Liver (tissue), 3 donors: ENCODE data around the gene TMEM222.

ENCODE experiments used
- CTCF ChIP-seq: fragments of 150-350 bp; IDR thresholded peaks from 2 replicates; pipeline ENCODE4 v1.5.1; 2017; ENCODE audit warnings: improper control_type of control experiment, low read depth, low read length; ENCODE audit not compliant: missing input control
- EGR1 ChIP-seq, 2 donors: IDR thresholded peaks; 2 replicates each; pipeline ENCODE4 v1.6.1; 2016 to 2018; ENCODE audit warnings: antibody characterized with exemption in 2 of 2, low read depth in 2 of 2
- FOXA1 ChIP-seq: IDR thresholded peaks from 2 replicates; pipeline ENCODE4 v1.6.1; 2016; ENCODE audit warnings: antibody characterized with exemption
- HNF4A ChIP-seq, 2 donors: conservative IDR thresholded peaks; 2 replicates each; pipeline ENCODE4 v1.6.1; 2016; ENCODE audit warnings: antibody characterized with exemption in 2 of 2, mild to moderate bottlenecking in 2 of 2
- REST ChIP-seq: IDR thresholded peaks from 2 replicates; pipeline ENCODE4 v1.6.1; 2016; ENCODE audit warnings: antibody characterized with exemption, mild to moderate bottlenecking
- SP1 ChIP-seq: IDR thresholded peaks from 2 replicates; pipeline ENCODE4 v1.6.1; 2018; ENCODE audit warnings: antibody characterized with exemption, mild to moderate bottlenecking
- TAF1 ChIP-seq: conservative IDR thresholded peaks from 2 replicates; pipeline ENCODE4 v1.6.1; 2016; ENCODE audit warnings: antibody characterized with exemption, mild to moderate bottlenecking
- YY1 ChIP-seq: IDR thresholded peaks from 2 replicates; pipeline ENCODE4 v1.6.1; 2016; ENCODE audit warnings: antibody characterized with exemption, mild to moderate bottlenecking
- ZBTB33 ChIP-seq: IDR thresholded peaks from 2 replicates; pipeline ENCODE4 v1.6.1; 2016; ENCODE audit warnings: antibody characterized with exemption
- TF ChIP-seq, protein P1 (sequence below): IDR thresholded peaks from 2 replicates; pipeline ENCODE4 v1.6.1; 2016; ENCODE audit warnings: antibody characterized with exemption
- donor health status: healthy.
- donor health status: healthy.

DNA sequence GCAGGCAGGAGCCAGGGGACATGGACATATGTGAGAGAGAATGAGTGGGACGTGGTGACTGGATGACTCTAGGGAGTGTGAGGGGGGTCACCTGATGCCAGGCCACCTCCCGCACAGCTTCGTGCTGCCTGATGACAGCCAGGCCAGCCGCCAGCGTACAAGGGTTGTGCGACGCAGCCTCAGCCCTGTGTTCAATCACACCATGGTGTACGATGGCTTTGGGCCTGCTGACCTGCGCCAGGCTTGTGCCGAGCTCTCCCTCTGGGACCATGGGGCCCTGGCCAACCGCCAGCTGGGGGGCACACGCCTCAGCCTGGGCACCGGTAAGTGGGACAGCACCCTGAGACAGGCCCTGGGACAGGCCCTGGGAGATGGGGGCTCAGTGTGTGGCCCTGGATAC, 31.2 kb downstream of the TMEM222 start:
- TF ChIP-seq SP1 (no peak), CTCF (no peak), FOXA1 (no peak), TAF1 (no peak), REST (no peak), YY1 (no peak), HNF4A (conservative IDR thresholded peaks at IDR 0.05) (no peak), ZBTB33 (no peak), EGR1 (IDR thresholded peaks at IDR 0.05; ENCODE audit: low read depth in 2 of 2) (no peak)
- TF ChIP-seq, protein P1, sequence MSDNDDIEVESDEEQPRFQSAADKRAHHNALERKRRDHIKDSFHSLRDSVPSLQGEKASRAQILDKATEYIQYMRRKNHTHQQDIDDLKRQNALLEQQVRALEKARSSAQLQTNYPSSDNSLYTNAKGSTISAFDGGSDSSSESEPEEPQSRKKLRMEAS, result no peak
